Breast epithelium (tissue), 4 donors: ENCODE measurements around the gene CYTH1. TPM values are rescaled to one million over a fixed set of nuclear protein-coding genes. Genes with fewer than 3 reads are reported as not detected.

Experiments
- DNase-seq, 2 donors: peaks; one replicate each; pipeline ENCODE4 v3.0.0-alpha.2; 2019; ENCODE audit warnings: low spot score in 2 of 2
- H3K27ac ChIP-seq, 2 donors: fragments of 200-600 bp; sonication (generic) in 1 of 2; one replicate each; pipeline ENCODE4 v1.5.1; 2016 to 2019; ENCODE audit warnings: mild to moderate bottlenecking in 1 of 2
- H3K27me3 ChIP-seq, 2 donors: fragments of 200-600 bp; sonication (generic) in 1 of 2; one replicate each; pipeline versions ENCODE4 v1.5.1 to v1.6.0; 2017 to 2019; ENCODE audit warnings: control low read depth in 1 of 2, mild to moderate bottlenecking in 1 of 2
- H3K36me3 ChIP-seq: fragments of 200-600 bp; one replicate; pipeline ENCODE4 v1.5.1; 2019
- H3K4me1 ChIP-seq, 2 donors: fragments of 200-600 bp; sonication (generic); one replicate each; pipeline ENCODE4 v1.5.1; 2016 to 2019; ENCODE audit warnings: control low read depth in 1 of 2
- H3K4me3 ChIP-seq, 3 donors: fragments of 200-600 bp; sonication (generic); 1 replicate in 2 of 3; 2 replicates in 1 of 3; pipeline ENCODE4 v1.5.1; 2016 to 2019; ENCODE audit warnings: mild to moderate bottlenecking in 3 of 3, moderate library complexity in 2 of 3
- H3K9me3 ChIP-seq, 2 donors: fragments of 200-600 bp; sonication (generic) in 1 of 2; one replicate each; pipeline ENCODE4 v1.5.1; 2016 to 2019; ENCODE audit warnings: control low read depth in 1 of 2
- POLR2A ChIP-seq: fragments of 450-650 bp; IDR thresholded peaks from one replicate; pipeline ENCODE4 v1.6.1; 2016; ENCODE audit warnings: antibody characterized with exemption, mild to moderate bottlenecking, moderate library complexity
- POLR2AphosphoS5 ChIP-seq, 3 donors: sonication (generic); formaldehyde crosslinking; IDR thresholded peaks; one replicate each; pipeline ENCODE4 v1.6.1; 2017; ENCODE audit warnings: antibody characterized with exemption in 3 of 3
- intact Hi-C: fragments of 100-400 bp; cut with DNase I; formaldehyde crosslinking; loops from one replicate; pipeline ENCODE4 v1.15.1; 2023; ENCODE audit warnings: low total_unique reads
- total RNA-seq, 3 donors: library from RNA; depleted of rRNA; stranded (reverse); fragments of >200 nt; gene quantifications; one replicate each; pipeline ENCODE4 v1.1.0, GENCODE V29; 2016
- TF ChIP-seq, protein P1 (sequence below), 3 donors: fragments of 450-650 bp; IDR thresholded peaks; one replicate each; pipeline ENCODE4 v1.5.1; 2016 to 2017; ENCODE audit warnings: antibody characterized with exemption in 3 of 3, mild to moderate bottlenecking in 3 of 3, moderate library complexity in 3 of 3

The CYTH1 gene
- total RNA-seq, 3 donors from 2014 or later, result 49.5 to 64.8 (median 50.7) TPM

DNA sequence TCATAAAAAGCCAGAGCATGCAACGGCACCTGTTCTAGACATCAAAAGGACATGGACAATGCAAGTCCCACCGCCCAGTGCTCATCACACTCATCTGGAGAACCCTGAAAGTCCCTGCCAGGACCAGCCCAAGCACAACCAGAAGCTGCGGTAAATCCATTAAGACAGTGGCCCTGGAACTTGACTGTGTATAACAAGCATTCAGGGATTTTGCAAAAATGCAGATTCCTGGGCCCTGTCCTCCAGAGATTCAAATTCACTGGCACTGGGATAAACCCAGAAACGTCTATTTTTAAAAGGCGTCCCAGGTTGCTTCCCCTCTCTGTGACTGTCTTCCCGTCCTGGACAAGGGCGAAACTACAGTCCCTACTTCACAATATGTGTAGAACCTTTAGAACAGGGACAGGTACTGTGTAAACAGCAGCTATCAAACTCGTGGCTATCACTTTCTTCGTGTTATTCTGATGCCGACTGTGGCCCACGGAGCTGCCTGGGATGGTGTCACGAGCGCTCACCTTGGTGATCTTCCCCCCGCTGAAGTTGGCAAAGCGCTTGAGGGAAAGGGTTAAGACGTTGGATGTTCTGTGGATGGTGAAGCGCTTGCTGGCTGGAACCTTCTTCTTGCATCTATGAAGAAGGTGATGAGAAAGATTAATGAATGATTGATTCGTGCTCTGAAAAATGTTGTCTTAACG, 36.2 kb upstream of the CYTH1 start:
- Histone ChIP-seq H3K27ac (peak overlapping the region in 1 of 2 donors; percentile 56), H3K36me3 (peaks cover 5% of the 10 kb centered on the region)
- TF ChIP-seq POLR2AphosphoS5 (IDR thresholded peaks at IDR 0.05), result no peak
- TF ChIP-seq, protein P1, sequence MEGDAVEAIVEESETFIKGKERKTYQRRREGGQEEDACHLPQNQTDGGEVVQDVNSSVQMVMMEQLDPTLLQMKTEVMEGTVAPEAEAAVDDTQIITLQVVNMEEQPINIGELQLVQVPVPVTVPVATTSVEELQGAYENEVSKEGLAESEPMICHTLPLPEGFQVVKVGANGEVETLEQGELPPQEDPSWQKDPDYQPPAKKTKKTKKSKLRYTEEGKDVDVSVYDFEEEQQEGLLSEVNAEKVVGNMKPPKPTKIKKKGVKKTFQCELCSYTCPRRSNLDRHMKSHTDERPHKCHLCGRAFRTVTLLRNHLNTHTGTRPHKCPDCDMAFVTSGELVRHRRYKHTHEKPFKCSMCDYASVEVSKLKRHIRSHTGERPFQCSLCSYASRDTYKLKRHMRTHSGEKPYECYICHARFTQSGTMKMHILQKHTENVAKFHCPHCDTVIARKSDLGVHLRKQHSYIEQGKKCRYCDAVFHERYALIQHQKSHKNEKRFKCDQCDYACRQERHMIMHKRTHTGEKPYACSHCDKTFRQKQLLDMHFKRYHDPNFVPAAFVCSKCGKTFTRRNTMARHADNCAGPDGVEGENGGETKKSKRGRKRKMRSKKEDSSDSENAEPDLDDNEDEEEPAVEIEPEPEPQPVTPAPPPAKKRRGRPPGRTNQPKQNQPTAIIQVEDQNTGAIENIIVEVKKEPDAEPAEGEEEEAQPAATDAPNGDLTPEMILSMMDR (IDR thresholded peaks at IDR 0.05), result no peak
- no peak for TF ChIP-seq POLR2A

DNA sequence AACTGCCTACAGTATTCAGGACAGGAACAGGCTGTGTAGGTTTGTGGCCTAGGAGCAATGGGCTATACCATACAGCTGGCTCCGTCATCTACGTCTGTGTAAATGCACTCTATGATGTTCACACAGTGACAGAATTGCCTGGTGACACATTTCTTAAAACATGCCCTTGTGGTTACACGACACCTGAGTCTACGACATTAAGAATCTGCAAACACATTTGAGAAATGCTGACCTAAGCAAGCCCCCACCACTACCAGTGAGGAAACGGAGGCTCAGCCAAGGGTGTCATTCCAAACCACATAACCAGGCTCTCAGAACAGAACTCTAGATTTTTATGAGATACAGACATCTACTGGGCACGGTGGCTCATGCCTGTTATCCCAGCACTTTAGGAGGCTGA, 35.0 kb upstream of the CYTH1 start:
- H3K36me3 ChIP-seq, result peaks cover 5% of the 10 kb centered on the region
- no peak overlapping the region for H3K27ac ChIP-seq

More for the DNA sequence above, 36.2 kb upstream of the CYTH1 start:
- Histone ChIP-seq H3K4me1 (no peaks in the 10 kb centered on the region), H3K27me3 (no peaks in the 10 kb centered on the region), H3K4me3 (no peak overlapping the region), H3K9me3 (no peaks in the 10 kb centered on the region)
- intact Hi-C loops, result no loop called here
- DNase-seq, result no peak

DNA sequence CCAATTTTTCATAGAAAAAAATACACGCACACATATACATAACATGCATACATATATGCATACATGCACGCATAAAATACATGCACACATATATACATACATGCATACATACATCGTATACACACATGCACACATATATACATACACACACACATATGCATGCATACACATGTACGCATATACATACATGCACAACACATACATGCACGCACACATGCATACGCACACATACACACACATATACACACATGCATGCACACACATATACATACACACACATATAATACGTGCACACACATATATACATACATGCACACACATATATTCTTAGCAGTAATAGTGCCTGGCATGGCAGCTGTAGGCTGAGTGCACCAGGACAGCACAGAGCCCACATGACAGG, 33.6 kb upstream of the CYTH1 start:
- Histone ChIP-seq H3K36me3 (peaks cover 5% of the 10 kb centered on the region), H3K27me3 (no peaks in the 10 kb centered on the region), H3K27ac (no peak overlapping the region), H3K4me3 (no peak overlapping the region), H3K4me1 (no peaks in the 10 kb centered on the region), H3K9me3 (no peaks in the 10 kb centered on the region)
- TF ChIP-seq, protein P1 (IDR thresholded peaks at IDR 0.05), result no peak
- TF ChIP-seq POLR2A (no peak), POLR2AphosphoS5 (IDR thresholded peaks at IDR 0.05) (no peak)
- intact Hi-C loops, result no loop called here
- DNase-seq, result no peak

More for the DNA sequence above, 35.0 kb upstream of the CYTH1 start:
- no peaks in the 10 kb centered on the region for H3K9me3 ChIP-seq
- no peak for DNase-seq
- H3K27me3 ChIP-seq, result no peaks in the 10 kb centered on the region
- H3K4me3 ChIP-seq, result no peak overlapping the region
- H3K4me1 ChIP-seq, result no peaks in the 10 kb centered on the region
- intact Hi-C loops, result no loop called here
- TF ChIP-seq, protein P1 (IDR thresholded peaks at IDR 0.05), result no peak
- TF ChIP-seq POLR2AphosphoS5 (IDR thresholded peaks at IDR 0.05) (no peak), POLR2A (no peak)

DNA sequence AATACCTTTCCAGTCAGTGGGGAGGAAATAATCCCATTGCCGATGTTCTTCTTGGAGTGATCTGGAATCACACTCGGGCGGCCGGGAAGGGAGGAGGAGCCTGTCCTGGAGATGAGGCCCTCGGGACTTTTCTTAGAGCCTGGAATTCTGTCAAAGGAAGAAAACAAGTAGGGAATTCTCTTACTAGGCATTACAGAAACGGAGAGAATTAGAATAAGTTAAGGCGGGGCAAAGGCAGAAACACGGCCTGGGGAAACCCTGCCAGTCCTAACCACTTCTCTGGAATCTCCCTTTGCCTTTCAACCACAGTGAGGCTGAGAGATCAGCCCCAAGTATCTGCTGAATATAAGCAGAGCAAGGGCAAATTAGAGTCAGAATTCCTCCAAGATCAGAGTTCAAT, 30.8 kb upstream of the CYTH1 start:
- no peaks in the 10 kb centered on the region for H3K9me3 ChIP-seq
- no peak overlapping the region for H3K4me3 ChIP-seq
- peaks cover 3% of the 10 kb centered on the region for H3K36me3 ChIP-seq
- no peaks in the 10 kb centered on the region for H3K27me3 ChIP-seq
- peak overlapping the region in 1 of 2 donors; percentile 74 for H3K27ac ChIP-seq
- H3K4me1 ChIP-seq, result no peaks in the 10 kb centered on the region
- TF ChIP-seq, protein P1 (IDR thresholded peaks at IDR 0.05), result no peak
- no peak for TF ChIP-seq POLR2A
- TF ChIP-seq POLR2AphosphoS5 (IDR thresholded peaks at IDR 0.05), result no peak
- intact Hi-C loops, result no loop called here
- DNase-seq, result no peak

DNA sequence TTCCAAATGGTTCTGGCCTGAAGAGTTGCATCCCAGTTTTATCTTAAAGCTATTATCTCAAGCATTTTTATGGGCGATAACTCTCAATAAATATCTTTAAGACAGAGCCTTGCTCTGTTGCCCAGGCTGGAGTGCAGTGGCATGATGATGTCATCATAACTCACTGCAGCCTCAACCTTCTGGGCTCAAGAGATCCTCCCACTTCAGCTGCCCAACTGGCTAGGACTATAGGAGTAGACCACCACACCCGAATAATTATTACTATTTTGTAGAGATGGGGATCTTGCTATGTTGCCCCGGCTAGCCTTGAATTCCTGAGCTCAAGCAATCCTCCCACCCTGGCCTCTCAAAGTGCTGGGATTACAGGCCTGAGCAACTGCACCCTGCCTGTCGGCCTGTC, 26.1 kb upstream of the CYTH1 start:
- Histone ChIP-seq H3K4me1 (no peaks in the 10 kb centered on the region), H3K36me3 (peaks cover 6% of the 10 kb centered on the region), H3K27me3 (no peaks in the 10 kb centered on the region), H3K9me3 (no peaks in the 10 kb centered on the region), H3K27ac (no peak overlapping the region), H3K4me3 (no peak overlapping the region)
- DNase-seq, result no peak
- intact Hi-C loops, result loop anchor here (5.0 kb wide), 1 partner anchor 216 kb away; no protein-coding TSS in a partner anchor
- TF ChIP-seq, protein P1 (IDR thresholded peaks at IDR 0.05), result no peak
- TF ChIP-seq POLR2A (no peak), POLR2AphosphoS5 (IDR thresholded peaks at IDR 0.05) (no peak)
